Measurements from ENCODE around the gene RAB3A.
"Not testable (repeated sequence)": the region's sequence is repeated elsewhere in the genome, so short reads cannot be mapped to it uniquely, and the experiment has no call there.

RAB3A gene

DNA sequence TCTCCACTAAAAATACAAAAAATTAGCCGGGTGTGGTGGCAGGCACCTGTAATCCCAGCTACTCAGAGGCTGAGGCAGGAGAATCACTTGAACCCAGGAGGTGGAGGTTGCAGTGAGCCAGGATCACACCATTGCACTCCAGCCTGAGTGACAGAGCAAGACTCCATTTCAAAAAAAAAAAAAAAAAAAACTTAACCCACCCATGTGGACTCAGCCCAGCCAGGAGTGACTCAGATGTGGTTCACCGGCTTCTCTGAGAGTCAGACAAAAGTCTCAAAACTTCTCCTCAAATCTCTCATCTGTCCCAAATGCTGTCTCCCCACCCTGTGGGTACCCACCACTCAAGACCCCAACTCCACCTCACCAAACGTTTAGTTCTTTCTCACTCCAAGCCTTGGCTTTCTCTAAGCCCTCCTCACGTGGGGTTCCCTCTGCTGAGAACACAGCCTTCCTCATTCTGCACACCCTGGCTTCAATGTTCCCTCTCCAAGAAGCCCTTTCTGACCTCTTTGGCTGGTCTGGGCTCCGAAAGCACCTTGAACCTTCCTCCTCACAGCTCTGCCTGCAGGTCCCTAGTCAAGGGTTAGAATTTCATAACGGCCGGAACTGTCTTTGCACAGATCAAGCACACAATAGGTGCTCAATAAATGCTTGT lies 11.1 kb upstream of the RAB3A start:
- TF ChIP-seq, protein P1, sequence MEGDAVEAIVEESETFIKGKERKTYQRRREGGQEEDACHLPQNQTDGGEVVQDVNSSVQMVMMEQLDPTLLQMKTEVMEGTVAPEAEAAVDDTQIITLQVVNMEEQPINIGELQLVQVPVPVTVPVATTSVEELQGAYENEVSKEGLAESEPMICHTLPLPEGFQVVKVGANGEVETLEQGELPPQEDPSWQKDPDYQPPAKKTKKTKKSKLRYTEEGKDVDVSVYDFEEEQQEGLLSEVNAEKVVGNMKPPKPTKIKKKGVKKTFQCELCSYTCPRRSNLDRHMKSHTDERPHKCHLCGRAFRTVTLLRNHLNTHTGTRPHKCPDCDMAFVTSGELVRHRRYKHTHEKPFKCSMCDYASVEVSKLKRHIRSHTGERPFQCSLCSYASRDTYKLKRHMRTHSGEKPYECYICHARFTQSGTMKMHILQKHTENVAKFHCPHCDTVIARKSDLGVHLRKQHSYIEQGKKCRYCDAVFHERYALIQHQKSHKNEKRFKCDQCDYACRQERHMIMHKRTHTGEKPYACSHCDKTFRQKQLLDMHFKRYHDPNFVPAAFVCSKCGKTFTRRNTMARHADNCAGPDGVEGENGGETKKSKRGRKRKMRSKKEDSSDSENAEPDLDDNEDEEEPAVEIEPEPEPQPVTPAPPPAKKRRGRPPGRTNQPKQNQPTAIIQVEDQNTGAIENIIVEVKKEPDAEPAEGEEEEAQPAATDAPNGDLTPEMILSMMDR (IDR thresholded peaks at IDR 0.05; ENCODE audit: extremely low read depth, missing control alignments): no peak
- DNase-seq (ENCODE audit: low spot score): no peak

DNA sequence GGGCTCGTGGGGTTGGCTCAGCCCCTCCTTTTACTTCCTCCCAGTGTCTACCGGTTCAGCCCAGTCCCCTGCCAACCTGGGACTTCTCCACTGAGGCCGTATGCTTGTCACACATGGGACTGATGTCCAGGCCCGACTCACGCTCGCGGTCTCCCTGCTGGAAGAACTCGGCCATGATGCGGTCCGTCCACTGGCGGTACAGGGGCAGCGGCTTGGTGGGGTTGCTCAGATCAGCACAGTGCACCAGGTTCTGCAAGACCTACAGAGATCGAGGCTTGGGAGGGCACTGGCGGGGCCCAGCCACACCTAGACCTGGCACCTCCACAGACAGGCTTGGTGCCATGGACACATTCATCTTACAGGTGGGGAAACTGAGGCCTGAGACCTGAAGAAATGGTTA lies 7.8 kb upstream of the RAB3A start:
- no peak for DNase-seq (ENCODE audit: low spot score)
- TF ChIP-seq, protein P1 (IDR thresholded peaks at IDR 0.05; ENCODE audit: extremely low read depth, missing control alignments): no peak

GRCh38 chr19:18209912-18210311 lies 6.1 kb upstream of the RAB3A start:
- DNase-seq (ENCODE audit: low spot score): not testable (repeated sequence)

DNA sequence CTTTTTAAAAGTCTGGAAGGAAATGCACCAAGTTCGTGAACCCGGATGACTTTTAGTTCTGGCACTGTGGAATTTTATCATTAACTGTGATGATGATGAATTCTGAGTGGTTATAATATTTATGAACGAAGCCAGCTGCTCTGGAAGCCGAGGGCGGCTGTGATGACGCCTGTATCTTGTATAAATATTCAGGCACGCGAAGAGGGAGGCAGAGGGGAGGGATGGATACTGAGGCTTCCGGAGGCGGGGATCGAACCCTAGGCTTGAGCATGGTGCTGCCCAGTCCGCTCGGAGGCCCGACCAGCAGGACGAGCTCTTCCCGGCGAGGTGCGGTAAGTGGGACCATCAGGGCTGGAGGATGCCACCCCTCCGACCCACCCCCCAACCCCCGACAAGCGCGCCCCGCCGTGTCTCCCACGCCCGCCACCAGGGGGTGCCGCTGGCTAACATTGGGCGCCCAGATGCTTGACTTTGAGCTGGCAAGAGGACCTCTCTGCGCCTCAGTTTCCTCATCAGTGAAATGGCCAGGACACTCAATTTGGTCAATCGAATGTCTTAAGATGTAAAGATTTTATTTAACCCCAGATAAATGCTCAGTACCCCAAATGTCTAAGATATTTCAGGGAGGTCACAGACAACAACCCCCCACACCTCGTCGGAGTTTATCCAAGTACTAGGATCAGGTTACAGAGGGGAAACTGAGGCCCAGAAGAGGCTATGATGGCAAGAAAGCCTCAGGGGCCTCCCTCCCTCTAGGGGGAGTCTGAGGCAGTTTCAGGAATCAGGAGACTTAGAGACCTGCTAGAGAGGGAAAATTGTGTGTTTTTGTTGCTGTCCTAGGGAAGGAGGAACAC lies 4.5 kb upstream of the RAB3A start:
- TF ChIP-seq, protein P1 (IDR thresholded peaks at IDR 0.05; ENCODE audit: extremely low read depth, missing control alignments): peak; percentile 48
- DNase-seq (ENCODE audit: low spot score): peak; percentile 69

DNA sequence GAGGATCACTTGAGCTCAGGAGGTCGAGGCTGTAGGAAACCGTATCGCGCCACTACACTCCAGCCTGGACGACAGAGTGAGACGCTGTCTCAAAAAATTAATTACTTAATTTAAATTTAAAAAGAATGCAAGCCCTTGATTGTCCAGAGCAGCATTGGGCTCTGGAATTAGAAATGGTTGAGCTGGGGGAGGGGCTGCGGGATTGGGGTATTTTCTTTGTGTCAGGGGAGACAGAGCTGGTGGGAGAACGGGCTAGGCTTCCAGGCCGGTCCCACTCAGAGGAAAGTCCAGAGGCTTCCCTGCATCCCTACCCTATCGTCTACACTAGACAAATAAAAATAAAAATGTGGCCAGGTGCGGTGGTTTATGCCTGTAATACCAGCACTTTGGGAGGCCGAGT lies 2.2 kb upstream of the RAB3A start:
- peak; percentile 1 for DNase-seq (ENCODE audit: low spot score)
- TF ChIP-seq, protein P1 (IDR thresholded peaks at IDR 0.05; ENCODE audit: extremely low read depth, missing control alignments): no peak

DNA sequence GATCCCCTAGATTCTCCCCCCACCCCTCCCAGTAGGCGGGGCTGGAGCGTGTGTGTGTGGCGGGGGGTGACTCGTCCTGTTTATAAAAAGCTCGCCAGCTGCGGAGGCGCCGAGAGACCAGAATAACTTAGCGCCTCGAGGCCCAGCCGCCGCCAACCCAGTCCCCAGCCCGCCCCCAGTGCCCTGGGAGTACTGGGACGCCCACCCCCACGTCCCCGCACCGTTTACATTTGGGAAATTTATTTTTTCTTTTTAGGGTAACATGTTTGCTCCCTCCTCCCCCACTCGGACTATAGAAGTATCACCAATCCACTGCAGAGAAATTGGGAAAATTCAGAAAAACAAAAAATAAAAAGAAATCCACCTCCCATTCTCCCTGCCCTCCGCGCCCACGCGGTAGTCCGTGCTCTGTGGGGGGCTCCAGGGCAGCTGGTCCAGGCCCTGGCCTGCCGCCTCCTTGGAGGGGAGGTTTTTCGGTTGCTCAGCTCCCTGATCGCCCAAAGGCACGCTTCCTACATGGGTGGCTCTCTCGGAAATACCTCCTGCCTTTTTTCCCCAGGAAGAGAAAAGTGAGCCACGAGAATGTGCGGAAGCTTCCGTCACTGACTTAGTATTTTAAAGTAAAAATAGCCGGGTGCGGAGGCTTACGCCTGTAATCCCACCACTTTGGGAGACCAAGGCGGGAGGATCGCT lies 1.5 kb upstream of the RAB3A start:
- peak; percentile 81 for DNase-seq (ENCODE audit: low spot score)
- TF ChIP-seq, protein P1 (IDR thresholded peaks at IDR 0.05; ENCODE audit: extremely low read depth, missing control alignments): no peak

GRCh38 chr19:18204394-18205199 lies 755 bp upstream of the RAB3A start:
- no peak for DNase-seq (ENCODE audit: low spot score)
- TF ChIP-seq, protein P1 (IDR thresholded peaks at IDR 0.05; ENCODE audit: extremely low read depth, missing control alignments): no peak
